HG03139 (cell line): ENCODE measurements around the gene DDX56.
"Not testable (repeated sequence)": the region's sequence is repeated elsewhere in the genome, so short reads cannot be mapped to it uniquely, and the experiment has no call there.

Experiments used
- ATAC-seq: cut with Tn5 transposase; IDR thresholded peaks from one replicate; pipeline ENCODE4 v1.9.1; 2021; ENCODE audit not compliant: unreplicated experiment

The DDX56 gene

DNA sequence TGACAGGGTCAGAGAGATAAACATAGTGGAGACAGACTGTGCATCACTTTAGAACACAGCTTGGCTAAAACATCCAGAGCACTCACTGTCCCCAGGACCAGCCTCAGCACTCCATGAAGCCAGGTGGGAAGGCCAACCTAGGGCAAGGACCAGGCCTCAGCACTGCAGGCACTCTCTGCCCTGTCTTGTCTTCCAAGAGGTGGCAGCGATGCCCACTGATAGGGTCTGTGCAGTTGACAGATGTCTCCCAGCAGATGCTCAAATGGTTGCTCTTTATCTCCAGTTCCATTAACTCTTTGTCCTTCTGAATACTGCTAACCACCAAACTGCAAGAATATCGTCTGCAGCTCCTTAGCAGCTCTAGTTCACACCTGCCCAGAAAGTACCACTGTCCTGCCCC lies 9.1 kb downstream of the DDX56 start:
- no peak for ATAC-seq

- no peak for ATAC-seq
These were observed 10.5 kb downstream of the DDX56 start for GRCh38 chr7:44563171-44563679.

DNA sequence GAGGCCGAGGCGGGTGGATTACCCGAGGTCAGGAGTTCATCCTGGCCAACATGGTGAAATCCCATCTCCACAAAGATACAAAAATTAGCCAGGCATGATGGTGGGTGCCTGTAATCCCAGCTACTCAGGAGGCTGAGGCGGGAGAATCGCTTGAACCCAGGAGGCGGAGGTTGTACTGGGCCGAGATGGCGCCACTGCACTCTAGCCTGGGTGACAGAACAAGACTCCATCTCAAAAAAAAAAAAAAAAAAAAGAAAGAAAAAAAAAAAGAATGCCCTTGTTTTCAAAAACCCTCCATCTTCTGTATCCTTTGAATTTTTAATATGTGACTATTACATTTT lies 11.1 kb downstream of the DDX56 start:
- not testable (repeated sequence) for ATAC-seq

- no peak for ATAC-seq
These were observed 11.6 kb downstream of the DDX56 start for GRCh38 chr7:44561962-44562621.

DNA sequence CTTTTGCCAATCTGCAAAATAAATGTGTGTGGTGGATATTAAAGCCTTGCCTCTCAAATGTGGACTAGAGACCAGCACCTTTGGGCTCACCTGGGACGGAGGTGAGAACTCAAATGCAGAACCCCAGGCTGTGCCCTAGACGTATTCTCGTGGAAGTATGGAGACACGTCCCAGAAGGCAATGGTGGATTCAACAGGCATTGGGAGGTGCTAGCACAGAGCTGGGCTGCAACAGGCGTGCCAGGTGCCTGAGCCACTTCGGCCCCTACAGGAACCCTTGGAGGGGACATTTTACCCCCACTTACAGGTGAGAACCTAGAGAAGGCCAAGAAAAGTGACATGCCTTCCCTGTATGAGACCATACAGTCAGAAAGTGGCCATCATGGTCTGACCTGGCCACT lies 12.2 kb downstream of the DDX56 start:
- no peak for ATAC-seq

- ATAC-seq = no peak
These were observed 14.2 kb downstream of the DDX56 start for GRCh38 chr7:44559485-44559884.

DNA sequence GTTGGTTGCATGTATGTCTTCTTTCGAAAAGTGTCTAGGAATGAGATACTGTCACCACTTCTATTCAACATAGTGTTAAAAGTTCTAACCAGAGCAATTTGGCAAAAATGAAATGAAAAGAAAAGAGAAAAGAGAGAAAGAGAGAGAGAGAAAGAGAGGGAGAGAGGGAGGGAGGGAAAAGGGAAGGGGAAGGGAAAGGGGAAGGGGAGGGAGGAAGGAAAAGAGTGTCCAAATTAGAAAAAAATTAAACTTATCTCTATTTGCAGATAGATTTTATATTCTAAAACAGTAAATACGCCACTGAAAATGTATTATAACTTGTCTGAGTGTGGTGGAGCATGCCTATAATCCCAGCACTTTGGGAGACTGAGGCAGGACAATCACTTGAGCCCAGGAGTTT lies 16.2 kb downstream of the DDX56 start:
- no peak for ATAC-seq

GRCh38 chr7:44555350-44555749 lies 18.4 kb downstream of the DDX56 start:
- no peak for ATAC-seq

GRCh38 chr7:44552473-44553005 lies 21.2 kb downstream of the DDX56 start:
- ATAC-seq = not testable (repeated sequence)

- ATAC-seq = no peak
These were observed 24.3 kb downstream of the DDX56 start for GRCh38 chr7:44549457-44549856.

DNA sequence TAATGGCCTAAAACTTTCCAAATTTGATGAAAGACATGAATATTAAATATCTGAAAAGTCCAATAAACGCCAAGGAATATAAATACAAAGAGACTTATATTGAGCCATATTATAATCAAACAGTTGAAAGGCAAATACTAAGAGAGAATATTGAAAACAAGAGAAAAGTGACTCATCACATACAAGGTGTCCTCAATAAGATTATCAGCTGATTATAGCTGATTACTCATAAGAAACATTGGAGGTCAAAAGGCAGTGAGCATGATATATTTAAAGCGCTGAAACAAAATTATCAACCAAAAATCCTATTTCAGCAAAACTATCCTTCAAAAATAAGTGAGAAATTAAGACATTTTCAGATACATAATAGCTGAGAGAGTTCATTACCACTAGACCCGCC lies 24.8 kb downstream of the DDX56 start:
- no peak for ATAC-seq

- no peak for ATAC-seq
These were observed 26.0 kb downstream of the DDX56 start for GRCh38 chr7:44547536-44548231.

DNA sequence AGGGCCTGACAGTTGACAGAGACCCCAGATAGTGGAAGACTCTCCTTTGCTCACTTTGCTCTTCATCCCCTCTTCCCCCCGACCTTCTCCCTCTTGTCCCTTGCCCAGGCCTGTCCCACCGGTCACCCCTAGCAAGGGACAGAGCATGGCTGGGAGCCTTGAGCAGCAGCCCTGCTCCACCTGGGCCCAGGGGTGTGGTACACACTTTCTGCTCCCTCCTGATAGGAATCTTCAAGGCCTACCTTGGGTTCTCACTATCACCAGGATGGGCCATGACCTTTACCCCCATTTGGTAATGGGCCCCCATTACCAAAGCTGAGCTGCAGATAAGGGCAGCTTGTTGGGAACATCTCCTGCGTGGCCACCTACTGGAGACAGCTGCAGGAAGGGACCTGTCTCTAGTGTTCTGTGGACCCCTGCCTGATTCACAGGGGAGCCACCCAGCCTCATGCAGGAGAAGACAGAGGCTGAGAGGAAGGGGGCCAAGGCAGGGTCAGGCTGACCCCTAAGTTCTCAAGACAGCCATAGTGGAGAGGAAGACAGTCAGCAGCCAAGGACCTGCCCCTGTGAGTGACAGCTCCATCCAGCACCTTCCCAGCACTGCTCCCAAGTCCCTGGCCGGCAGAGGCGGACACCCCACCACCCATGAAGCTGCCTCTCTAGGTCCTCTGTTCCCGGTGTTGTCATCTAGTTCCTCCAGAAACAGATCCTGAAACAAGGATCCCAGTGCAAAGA lies 31.7 kb downstream of the DDX56 start:
- ATAC-seq = no peak

GRCh38 chr7:44541028-44541869 lies 32.5 kb downstream of the DDX56 start, which contains the start of gene NPC1L1:
TSS of gene NPC1L1 (minus strand) at chr7:44541330. CDS start at chr7:44541259, 71 bp downstream.
- ATAC-seq = no peak

GRCh38 chr7:44540592-44541027 lies 33.1 kb downstream of the DDX56 start:
- ATAC-seq = no peak

GRCh38 chr7:44539669-44540506 lies 33.8 kb downstream of the DDX56 start:
- no peak for ATAC-seq

- no peak for ATAC-seq
These were observed 34.7 kb downstream of the DDX56 start for GRCh38 chr7:44538798-44539668.

GRCh38 chr7:44538093-44538797 lies 35.5 kb downstream of the DDX56 start:
- ATAC-seq = no peak
